Measurements from ENCODE around the gene TRPV4. TPM values are rescaled to one million over a fixed set of nuclear protein-coding genes. Genes with fewer than 3 reads are reported as not detected.
A peak's percentile ranks its signal among the peaks of the same experiment; 100 is the strongest.

TRPV4 gene
- total and polyA plus RNA-seq, 9 donors, result 0.13 to 3.3 (median 0.99) TPM

DNA sequence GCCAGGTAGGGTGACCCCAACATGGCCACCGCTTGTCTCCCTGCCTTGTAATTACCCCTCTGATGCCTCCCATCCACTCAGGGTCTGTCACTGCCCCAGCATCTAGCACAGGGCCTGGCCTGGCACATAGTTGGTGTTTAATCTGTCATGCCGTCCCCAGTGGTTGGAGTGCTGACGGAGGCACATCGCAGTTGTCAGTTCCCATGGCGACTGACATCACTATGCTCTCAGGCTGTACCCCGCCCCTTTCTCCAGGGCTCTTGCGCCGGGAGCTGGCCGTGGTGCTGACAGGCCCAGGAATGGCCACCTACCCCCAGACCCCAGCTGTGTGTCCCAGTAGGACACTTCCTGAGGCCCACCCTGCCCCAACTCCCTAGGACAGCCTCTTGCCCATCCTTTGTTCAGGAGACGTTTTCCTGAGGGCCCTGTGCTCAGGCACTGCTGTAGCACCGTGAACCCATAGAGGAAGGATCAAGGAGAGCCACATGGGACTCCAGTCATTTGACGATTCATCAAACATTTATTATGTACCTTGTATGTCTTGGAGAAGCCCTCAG lies 96.6 kb downstream of the TRPV4 start:
- peaks cover 11% of the 10 kb centered on the region for H3K4me1 ChIP-seq (ENCODE audit: control insufficient read depth, insufficient read depth, low read length)
- 15% methylated on average over 11 of the region's 12 CpGs for WGBS (ENCODE audit: insufficient coverage)
- H3K9me3 ChIP-seq (replicated peaks; ENCODE audit: control insufficient read depth, low read depth, low read length), result no peaks in the 10 kb centered on the region
- H3K4me3 ChIP-seq (ENCODE audit: low read length), result no peak overlapping the region
- no peaks in the 10 kb centered on the region for H3K36me3 ChIP-seq (ENCODE audit: control insufficient read depth, insufficient read depth, low read length)
- H3K27ac ChIP-seq (ENCODE audit: low read length), result no peak overlapping the region
- DNase-seq, result peak; percentile 75
- peaks cover 17% of the 10 kb centered on the region for H3K27me3 ChIP-seq (ENCODE audit: control insufficient read depth, insufficient read depth, low read length)

- H3K9me3 ChIP-seq (replicated peaks; ENCODE audit: control insufficient read depth, low read depth, low read length), result no peaks in the 10 kb centered on the region
- no peak overlapping the region for H3K4me3 ChIP-seq (ENCODE audit: low read length)
- H3K27me3 ChIP-seq (ENCODE audit: control insufficient read depth, insufficient read depth, low read length), result peaks cover 17% of the 10 kb centered on the region
- H3K27ac ChIP-seq (ENCODE audit: low read length), result no peak overlapping the region
- no peaks in the 10 kb centered on the region for H3K36me3 ChIP-seq (ENCODE audit: control insufficient read depth, insufficient read depth, low read length)
- no peak for DNase-seq
- WGBS (ENCODE audit: insufficient coverage), result 52% methylated on average over 6 of the region's 9 CpGs
- peaks cover 11% of the 10 kb centered on the region for H3K4me1 ChIP-seq (ENCODE audit: control insufficient read depth, insufficient read depth, low read length)
These were observed 97.2 kb downstream of the TRPV4 start for GRCh38 chr12:109735825-109736551.

GRCh38 chr12:109735051-109735521 lies 98.1 kb downstream of the TRPV4 start:
- 36% methylated on average over 6 of the region's 12 CpGs for WGBS (ENCODE audit: insufficient coverage)
- no peak overlapping the region for H3K4me3 ChIP-seq (ENCODE audit: low read length)
- H3K36me3 ChIP-seq (ENCODE audit: control insufficient read depth, insufficient read depth, low read length), result no peaks in the 10 kb centered on the region
- H3K9me3 ChIP-seq (replicated peaks; ENCODE audit: control insufficient read depth, low read depth, low read length), result no peaks in the 10 kb centered on the region
- H3K27me3 ChIP-seq (ENCODE audit: control insufficient read depth, insufficient read depth, low read length), result peaks cover 17% of the 10 kb centered on the region
- no peak for DNase-seq
- H3K27ac ChIP-seq (ENCODE audit: low read length), result no peak overlapping the region
- peaks cover 11% of the 10 kb centered on the region for H3K4me1 ChIP-seq (ENCODE audit: control insufficient read depth, insufficient read depth, low read length)

- no peak for DNase-seq
- H3K36me3 ChIP-seq (ENCODE audit: control insufficient read depth, insufficient read depth, low read length), result no peaks in the 10 kb centered on the region
- 12% methylated on average over 12 of the region's 22 CpGs for WGBS (ENCODE audit: insufficient coverage)
- H3K4me1 ChIP-seq (ENCODE audit: control insufficient read depth, insufficient read depth, low read length), result peaks cover 11% of the 10 kb centered on the region
- H3K27ac ChIP-seq (ENCODE audit: low read length), result no peak overlapping the region
- H3K27me3 ChIP-seq (ENCODE audit: control insufficient read depth, insufficient read depth, low read length), result peaks cover 17% of the 10 kb centered on the region
- H3K4me3 ChIP-seq (ENCODE audit: low read length), result no peak overlapping the region
- no peaks in the 10 kb centered on the region for H3K9me3 ChIP-seq (replicated peaks; ENCODE audit: control insufficient read depth, low read depth, low read length)
These were observed 98.8 kb downstream of the TRPV4 start for GRCh38 chr12:109734219-109735000.

Other genes starting within 250 kb of the TRPV4 start
- 4.7 TPM for gene FAM222A, start 119.6 kb downstream of the TRPV4 start, total RNA-seq
- 1 to 10 TPM; 5.0 to 9.3 (median 6.3) TPM for gene FAM222A, start 119.6 kb downstream of the TRPV4 start, polyA plus RNA-seq (ENCODE audit: insufficient read depth in 1 of 8, insufficient read length in 8 of 8, low replicate concordance in 1 of 8)
- gene GLTP, start 47.1 kb upstream of the TRPV4 start, total RNA-seq, result 22.4 TPM
- 10 to 100 TPM; 17.9 to 34.2 (median 21.9) TPM for gene GLTP, start 47.1 kb upstream of the TRPV4 start, polyA plus RNA-seq (ENCODE audit: insufficient read depth in 1 of 8, insufficient read length in 8 of 8, low replicate concordance in 1 of 8)
- 9.9 TPM for gene TCHP, start 66.9 kb upstream of the TRPV4 start, total RNA-seq
- gene TCHP, start 66.9 kb upstream of the TRPV4 start, polyA plus RNA-seq (ENCODE audit: insufficient read depth in 1 of 8, insufficient read length in 8 of 8, low replicate concordance in 1 of 8), result 10 to 100 TPM; 21.0 to 27.0 (median 24.0) TPM
- gene GIT2, start 163.0 kb upstream of the TRPV4 start, total RNA-seq, result 37.1 TPM
- 10 to 100 TPM; 40.2 to 63.0 (median 47.3) TPM for gene GIT2, start 163.0 kb upstream of the TRPV4 start, polyA plus RNA-seq (ENCODE audit: insufficient read depth in 1 of 8, insufficient read length in 8 of 8, low replicate concordance in 1 of 8)
- 48.6 TPM for gene ANKRD13A, start 166.0 kb upstream of the TRPV4 start, total RNA-seq
- gene ANKRD13A, start 166.0 kb upstream of the TRPV4 start, polyA plus RNA-seq (ENCODE audit: insufficient read depth in 1 of 8, insufficient read length in 8 of 8, low replicate concordance in 1 of 8), result 10 to 100 TPM; 34.5 to 56.2 (median 39.9) TPM
- gene C12orf76, start 215.1 kb upstream of the TRPV4 start, total RNA-seq, result 26.3 TPM
- gene C12orf76, start 215.1 kb upstream of the TRPV4 start, polyA plus RNA-seq (ENCODE audit: insufficient read depth in 1 of 8, insufficient read length in 8 of 8, low replicate concordance in 1 of 8), result 10 to 100 TPM; 18.8 to 30.2 (median 23.9) TPM